Bone marrow (tissue), 2 donors: ENCODE results near the gene NPTXR.
A peak's percentile ranks its signal among the peaks of the same experiment; 100 is the strongest.
"Not testable (repeated sequence)": the region's sequence is repeated elsewhere in the genome, so short reads cannot be mapped to it uniquely, and the experiment has no call there.

Experiments used
- DNase-seq, 2 donors: peaks; one replicate each; lab custom pipeline; 2025; lab: John Stamatoyannopoulos, UW

The NPTXR gene

DNA sequence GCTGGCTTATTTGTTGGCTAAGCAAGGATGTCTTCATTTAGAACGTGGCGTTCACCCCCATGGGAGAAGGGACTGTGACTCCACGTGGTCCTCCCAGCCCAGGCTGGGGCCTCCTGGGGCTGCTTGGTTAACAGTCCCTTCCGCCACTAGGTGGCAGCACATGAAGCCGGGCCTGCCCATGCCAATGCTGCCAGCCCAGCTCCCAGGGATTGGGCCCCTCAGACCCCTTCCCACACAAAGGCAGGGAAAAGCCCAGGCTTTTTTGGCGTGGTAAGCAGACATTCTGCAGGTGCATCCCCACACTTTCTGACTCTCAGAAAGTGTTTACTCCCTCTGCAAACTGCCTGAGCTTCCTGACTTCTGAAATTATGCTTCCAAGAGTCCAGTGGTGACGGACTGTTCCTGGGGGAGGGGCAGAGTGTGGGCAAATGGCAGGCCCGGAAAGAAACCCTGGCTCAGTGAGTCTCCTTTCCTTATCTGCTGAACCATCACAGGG lies 25.1 kb upstream of the NPTXR start:
- DNase-seq = peak; percentile 42 to 56

DNA sequence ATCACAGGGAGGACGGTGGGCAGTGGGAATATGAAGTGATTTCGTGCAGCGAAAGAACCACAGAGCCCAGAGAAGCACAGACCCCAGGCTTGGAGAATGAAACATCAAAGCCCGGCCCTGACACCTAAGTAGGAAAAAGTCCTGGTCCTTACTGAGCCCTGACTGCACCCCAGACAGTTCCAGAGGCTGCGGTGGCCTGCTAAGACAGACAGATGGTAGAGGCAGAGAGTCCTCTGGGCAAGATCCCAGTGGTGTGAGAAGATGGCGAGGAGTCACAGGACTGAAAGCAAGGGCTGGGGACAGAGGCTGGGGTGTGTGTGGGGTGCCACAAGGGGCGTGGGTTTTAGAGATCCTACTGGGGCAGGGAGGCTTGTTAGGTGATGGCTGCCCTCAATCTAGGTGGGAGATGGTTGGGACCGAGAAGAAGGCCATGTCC lies 24.5 kb upstream of the NPTXR start:
- no peak for DNase-seq

DNA sequence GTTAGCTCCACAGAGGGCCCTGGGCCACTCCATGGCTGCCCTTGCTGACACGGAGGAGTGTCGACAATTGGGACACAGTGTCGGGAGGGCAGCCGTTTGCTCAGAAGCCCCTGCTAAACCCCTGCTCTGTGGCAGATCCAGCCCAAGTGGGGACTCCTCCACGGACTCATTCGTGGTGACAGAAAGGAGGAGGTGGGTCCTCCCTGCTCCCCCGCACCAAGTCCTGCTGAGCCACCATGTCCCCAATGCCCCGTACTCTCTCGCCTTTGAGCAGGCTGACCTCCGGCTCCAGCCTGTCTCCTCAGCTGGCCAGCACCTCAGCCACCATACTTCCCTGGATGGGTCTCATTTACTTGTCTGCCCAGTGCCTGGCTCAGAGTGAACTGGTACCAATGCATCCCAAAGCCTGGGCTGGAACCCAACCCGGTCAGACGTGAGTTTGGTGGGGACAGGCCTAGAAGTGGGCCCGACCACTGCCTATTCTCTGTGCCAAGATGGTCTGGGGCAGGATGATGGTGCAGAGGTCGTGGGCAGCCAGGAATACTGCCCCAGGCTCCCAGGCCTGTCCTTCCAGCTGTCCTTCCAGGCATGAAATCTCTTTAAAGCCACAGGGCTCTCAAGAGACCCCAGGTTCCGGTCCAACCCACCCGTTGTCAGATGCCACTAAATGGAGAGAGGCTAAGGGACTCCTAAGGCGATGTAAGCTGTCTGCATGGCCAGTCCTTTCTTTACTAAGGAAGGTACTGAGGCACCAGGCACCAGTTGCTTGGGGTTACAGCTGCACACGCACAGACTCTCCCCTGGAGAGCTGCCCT lies 23.9 kb upstream of the NPTXR start:
- no peak for DNase-seq

DNA sequence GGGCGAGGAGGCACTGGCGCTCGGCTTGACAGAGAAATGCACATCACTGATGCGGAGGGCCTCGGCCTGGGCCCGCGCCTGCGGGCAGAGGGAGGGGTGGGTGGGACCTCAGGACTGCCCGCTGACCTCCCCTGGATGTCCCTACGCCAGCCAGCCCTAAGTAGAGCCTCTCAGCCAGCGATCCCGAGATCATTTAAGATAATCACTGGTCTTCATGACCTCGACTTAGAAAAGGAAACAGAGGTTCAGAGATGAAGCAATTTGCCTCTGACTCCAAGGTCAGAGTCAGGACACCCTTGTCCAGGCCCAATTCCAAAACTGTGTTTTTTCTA lies 23.3 kb upstream of the NPTXR start:
- no peak for DNase-seq

DNA sequence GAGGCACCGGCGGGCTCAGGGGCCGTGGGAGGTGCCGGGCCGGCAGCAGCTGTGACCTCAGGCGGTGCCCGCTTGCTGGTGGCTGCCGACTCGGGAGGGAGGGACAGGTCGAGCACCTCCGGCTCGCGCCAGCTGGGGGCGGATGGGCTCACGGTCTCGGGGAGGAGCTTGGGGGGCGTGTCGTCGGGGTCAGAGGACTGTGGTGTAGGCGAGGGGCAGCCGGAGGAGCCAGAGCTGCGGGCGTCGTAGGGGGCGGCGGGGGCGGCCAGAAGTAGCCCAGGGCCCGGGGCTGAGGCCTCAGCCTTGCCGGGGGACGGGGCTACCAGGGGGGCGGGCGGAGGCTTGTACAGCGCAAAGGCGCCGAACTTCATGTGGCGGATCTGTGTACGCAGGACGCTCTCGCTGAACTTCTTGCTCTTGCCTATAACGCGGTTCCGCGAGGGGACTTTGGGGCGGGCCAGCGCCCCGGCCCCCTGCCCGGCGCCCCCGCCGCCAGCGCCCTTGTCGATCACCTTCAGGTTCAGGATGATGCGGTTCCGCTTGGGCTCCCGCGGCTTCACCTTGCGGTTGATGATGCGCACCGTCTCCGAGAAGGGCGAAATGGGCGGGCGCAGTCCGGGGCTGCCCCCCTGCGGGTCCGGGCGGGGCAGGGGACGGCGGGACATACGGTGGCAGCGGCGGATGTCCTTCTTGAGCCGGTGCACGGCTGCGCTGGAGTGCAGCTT lies 22.7 kb upstream of the NPTXR start:
- DNase-seq = no peak

DNA sequence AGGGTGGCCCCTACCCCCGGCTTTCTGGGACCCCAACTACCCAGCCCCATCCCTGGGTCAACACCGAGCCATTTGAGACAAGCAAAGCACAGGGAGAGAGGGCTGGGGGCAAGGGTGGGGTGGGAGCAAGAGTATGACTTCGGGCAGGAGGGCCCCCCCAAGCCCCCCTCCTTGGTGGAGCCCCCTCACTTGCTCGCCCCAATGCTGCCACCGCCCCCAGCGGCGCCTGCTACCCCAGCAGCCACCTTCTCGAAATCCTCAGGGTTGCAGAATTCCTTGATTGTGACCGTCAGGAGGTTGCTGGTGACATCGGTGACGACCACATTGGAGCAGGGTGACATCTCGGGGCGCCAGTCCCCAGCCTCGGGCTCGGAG lies 22.2 kb upstream of the NPTXR start:
- no peak for DNase-seq

DNA sequence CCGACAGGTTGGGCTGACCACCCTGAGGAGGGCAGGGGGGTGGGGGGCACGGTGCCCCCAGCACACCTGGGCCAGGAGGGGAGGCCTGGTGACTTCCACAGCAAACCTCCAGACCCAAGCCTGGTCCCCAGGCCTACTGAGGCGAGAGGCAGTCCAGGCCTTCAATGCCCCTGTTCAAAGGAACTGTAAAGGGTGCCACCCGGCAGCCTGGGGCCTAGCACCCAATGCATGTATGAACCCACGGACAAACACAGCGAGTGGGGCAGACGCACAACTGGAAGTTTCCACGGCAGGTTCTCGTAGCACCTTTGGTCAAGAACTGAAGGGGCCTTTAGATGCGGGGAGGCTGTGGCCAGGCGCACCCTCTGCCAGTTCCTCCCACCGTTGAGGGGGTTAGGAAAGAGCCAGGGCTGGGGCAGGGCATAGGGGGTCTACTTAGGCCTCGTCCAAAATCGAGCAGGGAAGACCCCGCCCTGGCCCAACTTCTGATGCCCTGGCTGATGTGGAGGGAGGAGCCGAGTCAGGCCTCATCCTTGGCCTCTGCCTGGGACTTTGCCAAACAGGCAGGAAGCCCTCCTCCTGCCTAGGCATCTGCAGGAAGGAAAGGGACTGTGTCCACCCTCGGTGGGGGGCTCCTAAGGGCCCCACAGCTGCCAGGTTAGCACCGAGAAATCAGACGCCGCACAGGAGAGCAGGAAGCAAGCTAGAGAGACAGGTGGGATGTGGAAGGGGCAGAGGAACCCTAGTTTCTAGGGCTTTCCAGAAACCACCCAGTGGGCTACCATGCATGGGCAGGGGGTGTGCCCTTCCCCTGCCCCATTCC lies 21.6 kb upstream of the NPTXR start:
- no peak for DNase-seq

DNA sequence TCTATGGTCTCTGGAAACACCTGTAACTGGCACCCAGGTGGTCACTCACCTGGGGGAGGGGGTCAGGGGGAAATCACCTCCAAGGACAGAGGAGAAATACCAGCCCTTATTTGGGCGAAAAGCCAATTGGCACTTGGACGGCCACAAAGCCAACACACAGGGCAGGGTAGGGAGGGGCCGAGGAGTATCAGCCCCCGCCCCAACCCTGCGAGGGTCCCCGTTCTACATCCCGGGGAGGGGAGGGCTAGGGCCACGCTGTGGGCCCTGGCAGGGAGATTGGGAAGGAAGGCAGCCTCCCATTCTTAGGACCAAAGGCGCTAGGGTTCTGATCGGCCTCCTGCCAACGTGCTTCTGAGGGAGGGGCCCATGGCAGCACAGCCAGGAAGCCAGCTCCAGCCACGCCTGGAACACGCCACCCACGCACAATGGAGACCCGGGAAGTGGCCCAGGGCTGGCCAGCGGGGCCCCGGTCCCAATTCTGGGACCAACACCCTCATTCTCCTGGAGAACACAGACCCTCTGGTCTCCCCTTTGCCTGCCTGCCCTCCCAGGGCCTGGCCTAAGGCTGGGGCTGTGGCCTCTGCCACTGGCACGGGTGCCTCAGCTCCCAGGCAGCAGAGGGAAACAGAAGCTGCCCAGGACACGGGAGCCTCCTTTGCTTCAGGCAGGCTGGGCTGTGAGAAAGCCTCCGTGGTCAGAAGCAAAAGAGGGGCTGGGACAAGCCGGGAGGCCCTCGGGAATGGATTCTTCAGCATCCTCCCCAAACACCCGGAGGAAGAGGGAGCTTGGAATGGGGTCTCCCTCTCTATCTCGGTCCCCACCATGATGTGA lies 20.7 kb upstream of the NPTXR start:
- DNase-seq = no peak

DNA sequence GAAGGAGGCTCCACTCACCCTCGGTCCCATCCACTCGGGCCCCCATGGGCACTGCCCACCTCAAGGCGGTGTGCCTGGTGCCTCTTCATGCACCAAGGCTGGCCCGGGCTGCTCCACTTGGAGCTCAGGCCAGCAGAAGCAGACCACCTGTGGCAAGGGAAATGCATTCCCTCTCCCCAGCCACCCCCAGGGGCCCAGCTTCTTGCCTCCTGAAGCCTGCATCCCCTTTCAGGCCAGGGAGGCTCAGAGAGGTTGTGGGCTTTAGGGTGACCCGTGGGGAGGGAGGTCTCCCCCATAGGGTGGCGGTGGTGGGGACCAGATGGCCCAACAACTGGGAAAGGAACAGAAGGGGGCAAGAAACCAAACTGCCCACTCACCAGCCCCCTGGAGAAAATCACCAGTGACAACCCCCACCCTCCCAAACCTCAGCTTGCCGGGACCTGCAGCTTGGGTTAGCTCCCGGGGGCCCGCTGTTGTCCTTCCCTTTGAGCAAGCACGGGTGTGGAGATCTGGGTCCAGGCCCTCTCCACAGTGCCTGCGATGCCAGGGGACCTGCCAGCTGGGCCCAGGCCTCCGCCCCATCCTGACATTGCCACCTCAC lies 19.8 kb upstream of the NPTXR start:
- DNase-seq = no peak

DNA sequence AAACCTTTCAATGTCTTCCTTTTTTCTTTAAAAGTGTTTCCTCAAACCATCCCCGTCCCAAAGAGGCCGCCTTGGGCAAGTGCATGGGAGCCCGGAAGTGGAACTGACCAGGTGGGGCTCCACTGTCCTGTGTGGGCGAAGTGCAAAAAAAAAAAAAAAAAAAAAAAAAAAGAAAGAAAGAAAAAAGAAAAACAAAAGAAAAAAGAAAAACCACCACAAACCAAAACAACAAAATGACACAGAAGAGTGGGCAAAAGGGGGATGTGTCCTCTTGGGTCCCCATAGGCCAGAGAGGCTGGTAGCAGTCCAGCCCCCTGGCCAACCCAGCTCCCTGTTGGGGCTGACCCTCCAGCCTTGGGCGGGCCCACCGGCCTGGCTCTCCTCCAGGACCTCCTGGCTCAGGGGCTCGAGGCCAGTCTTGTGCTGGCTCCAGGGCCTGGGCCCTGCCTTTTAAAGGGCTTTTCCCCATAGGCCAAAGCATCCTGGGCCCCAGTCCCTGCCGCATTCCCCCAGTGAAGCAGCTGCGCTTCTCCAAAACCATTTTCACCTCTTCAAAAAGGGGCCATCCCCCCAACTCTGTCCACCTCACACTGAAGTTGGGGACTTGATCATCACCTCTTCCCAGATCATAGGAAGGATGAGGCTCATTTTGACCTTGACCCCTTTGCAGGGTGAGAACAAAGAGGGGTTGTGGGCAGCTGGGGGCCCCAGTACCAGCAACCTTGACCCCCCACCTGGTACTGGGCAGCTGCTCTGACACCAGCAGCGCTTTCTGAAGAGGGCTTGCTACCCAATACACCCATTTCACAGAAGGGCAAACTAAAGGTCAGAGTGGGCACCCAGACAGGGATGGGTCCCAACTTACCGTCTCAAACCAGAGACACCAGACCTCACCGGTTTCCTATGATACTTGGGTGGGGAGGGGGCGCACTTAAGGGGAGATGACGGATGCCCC lies 18.8 kb upstream of the NPTXR start:
- DNase-seq = no peak

DNA sequence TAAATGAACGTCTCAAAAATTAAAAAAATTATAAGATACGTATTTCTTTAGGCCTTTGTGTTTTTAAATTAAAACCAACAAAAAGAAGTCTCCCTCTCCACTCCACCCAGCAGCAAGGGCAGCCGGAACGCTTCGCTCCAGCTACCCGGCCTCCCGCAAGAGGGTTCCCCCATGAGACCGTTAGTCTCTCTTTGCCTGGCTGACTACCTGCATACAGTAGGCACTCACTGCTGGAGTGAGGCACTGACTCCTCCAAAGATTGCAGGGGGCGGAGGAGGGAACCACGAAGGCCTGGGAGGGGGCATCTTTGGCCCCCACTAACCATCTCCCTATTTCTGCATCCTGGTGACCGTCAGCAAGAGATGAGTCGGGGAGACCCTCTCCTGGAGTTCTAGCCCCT lies 18.1 kb upstream of the NPTXR start:
- no peak for DNase-seq

DNA sequence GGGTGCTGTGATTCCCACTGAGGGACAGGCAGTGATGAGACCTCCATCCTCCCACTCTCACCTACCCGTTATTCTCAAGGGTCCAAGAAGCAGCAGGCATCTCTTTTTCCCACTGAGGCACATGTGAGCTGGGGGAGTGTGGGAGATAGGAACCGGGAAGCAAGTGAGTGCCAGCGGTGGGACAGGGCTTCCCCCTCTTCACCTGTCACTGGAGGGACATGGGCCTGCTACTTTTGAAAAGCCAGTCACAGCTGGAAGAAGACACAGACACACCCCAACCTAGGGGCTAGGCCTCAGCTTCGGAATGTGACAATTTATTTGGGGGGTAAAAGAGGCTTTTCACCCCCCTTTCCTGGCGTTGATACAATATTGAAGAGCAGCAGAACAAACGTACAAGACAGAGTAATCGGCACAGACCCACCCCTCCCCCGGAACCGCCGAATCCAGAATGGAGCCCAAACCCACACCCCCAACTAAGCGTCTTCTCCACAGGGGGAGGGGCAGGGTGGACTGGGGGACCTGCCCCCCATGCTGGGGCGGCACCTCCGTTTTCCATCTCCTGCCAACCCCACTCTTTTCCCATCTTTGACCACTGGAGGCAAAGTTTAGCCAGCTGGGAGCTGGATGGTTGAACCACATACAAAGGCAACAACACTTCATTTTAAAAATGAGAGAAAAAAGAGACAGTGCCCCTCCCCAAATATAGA lies 17.5 kb upstream of the NPTXR start:
- DNase-seq = no peak

DNA sequence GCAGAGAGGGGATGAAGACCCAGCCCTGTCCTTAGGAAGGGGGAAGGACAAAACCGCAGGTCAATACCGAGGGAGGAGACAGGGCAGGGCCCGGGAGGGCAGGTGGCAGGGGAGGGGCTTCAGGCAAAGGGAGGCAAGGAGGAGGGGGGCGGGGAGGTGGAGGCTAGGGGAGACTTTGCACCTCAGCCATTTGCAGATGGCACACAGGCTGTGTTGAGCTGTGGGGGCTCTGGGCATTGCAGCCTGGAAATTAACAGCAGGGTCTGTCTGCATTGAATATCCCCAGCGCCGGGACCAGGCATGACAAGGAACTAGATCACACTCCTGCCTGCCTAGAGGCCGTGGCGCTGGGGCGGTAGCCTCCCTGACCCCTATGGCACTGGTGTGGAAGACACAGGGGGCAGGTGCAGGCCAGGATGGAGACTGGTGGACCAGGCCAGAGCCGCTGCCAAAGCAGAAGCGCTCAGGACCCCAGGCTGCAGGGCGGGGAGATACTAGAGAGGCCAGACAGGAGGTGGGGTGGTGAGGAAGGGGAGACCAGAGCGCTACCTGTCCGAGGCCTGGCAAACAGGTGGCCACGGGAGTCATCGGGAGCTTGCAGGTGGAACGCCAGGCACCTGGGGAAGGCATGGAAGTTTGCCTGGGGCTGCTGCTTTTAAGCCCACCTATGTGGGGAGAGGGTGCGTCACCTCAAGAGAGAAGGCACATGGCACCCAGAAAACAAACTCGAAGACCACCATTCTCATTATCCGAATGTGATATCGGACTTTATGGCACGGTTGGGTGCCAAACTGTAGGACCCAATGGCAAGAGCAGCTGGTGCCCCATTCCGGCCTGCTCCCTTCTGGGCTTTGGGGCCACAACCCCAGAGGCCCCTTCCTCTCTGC lies 16.7 kb upstream of the NPTXR start:
- DNase-seq = no peak

DNA sequence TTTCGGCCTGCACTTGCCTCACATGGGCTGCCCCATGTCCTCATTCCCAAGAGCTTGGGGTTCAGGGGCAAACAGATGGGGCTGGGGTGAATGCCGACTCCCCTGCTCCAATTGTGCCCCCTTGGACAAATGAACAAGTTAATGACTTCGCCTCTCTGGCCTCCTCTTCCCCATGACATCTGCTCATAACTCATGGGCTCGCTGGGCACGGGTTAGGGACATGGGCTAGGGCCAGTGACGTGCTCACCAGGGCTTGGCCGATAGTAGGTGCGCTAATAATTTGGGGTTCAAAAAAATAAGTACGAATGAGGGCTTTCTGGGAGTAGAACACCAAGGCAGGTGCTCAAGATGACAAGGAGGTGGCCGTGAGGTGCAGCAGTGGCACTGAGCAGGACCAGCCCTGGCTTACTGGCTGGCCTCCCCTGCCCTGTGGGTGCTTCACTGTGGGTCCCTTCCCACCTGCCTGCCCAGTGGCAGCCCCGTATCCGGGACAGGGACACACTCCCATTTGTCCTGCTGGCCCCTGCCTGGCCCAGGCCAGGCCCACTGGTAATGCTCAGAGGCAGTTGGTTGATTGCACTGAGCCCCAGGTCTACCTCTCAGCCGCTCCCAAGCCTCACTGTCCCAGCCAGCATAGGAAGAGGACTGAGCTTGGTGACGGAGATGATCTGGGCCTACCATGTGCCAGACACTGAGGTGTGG lies 15.9 kb upstream of the NPTXR start:
- DNase-seq = no peak

DNA sequence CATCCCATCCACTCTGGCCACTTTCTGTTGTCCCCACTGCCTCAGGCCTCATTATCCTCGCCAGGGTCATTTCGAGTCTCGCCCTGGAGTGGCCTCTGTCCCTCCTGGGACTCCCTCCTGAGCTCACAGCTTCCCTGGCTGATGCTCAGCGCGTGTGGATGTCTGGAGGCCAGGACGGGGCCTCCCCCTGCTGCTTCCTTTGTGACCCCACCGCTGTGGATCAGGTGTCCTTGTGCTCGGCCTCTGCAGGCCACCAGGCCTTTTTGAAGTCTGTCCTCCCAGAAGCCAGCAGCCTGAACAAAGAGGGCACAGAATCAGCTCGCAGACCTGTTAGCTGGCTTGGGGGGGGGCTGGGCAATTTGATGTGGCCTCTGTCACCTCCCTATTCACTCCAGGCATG lies 14.7 kb upstream of the NPTXR start:
- DNase-seq = no peak

DNA sequence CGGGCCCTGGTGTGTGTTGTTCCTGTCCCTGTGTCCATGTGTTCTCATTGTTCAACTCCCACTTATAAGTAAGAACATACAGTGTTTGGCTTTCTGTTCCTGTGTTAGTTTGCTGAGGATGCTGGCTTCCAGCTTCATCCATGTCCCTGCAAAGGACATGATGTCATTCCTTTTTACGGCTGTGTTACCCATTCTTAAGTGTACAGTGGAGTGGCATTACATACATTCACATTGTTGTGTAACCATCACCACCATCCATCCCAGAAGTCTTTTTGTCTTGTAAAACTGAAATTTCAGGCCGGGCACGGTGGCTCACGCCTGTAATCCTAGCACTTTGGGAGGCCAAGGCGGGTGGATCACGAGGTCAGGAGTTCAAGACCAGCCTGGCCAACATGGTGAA lies 10.6 kb upstream of the NPTXR start:
- DNase-seq = not testable (repeated sequence)

DNA sequence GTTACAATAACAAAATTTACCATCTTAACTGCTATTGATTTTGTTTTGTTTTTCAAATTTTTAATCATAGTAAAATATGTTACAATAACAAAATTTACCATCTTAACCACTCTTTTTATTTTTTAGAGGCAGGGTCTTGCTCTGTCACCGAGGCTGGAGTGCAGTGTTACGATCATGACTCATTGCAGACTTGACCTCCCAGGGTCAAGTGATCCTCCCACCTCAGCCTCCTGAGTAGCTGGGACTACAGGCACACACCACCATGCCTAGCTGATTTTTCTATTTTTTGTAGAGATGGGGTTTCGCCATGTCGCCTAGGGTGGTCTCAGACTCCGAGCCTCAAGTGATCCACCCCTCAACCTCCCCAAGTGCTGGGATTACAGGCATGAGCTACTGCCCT lies 10.1 kb upstream of the NPTXR start:
- DNase-seq = not testable (repeated sequence)

DNA sequence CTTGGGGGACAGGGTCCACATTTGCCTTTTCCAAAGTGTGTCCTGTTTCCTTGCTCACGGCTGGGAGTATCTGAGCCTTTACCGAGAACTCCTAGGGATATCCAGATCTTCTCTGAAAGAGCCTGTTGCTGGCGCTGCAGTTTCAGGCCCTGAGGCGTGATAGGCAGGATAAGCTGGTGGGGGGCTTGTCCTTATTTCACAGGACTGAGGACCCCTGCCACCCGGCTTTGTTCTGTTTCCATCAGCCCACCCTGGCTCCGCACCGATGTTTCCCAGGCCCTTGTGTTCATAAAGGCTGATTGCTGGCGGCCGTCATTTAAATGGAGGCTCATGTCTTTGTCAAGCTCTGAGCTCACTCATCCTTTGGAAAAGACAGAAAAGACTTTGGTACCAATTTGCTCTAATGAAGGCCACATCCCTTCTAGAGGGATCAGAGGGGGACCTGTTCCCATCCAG lies 9.4 kb upstream of the NPTXR start:
- DNase-seq = no peak
